ENCODE results near the gene FBRSL1. TPM values are rescaled to one million over a fixed set of nuclear protein-coding genes. Genes with fewer than 3 reads are reported as not detected.

The FBRSL1 gene
- polyA plus RNA-seq, 3 donors = 0.39 to 28.7 (median 0.74) TPM

DNA sequence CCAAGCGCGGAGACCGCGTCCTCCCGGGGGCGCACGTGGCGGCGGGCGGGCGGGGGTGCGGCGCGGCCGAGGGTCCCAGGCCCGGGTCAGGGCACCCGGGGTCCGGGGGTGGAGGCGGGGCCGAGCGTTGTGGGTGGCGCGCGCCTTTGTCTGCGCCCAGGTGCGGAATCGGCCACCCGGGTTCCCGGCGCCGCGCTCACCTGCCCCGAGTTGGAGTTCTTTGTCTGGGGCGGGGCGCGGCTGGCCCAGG is 70.3 kb downstream of the FBRSL1 start:
- Mint-ChIP-seq H3K27ac (no peak overlapping the region), H3K4me1 (peaks cover 24% of the 10 kb centered on the region), H3K27me3 (ENCODE audit: low read depth in 3 of 3) (peaks cover 24 to 40% (median 34%) of the 10 kb centered on the region in 3 donors), H3K36me3 (peaks cover 14 to 18% of the 10 kb centered on the region in 2 donors), H3K4me3 (no peak overlapping the region), H3K9me3 (peaks cover 0 to 12% (median 0%) of the 10 kb centered on the region in 7 donors)
- DNase-seq = no peak
- intact Hi-C loops (cut with micrococcal nuclease) = no loop called here
- peaks cover 7 to 30% of the 10 kb centered on the region in 2 donors for H3K27me3 ChIP-seq (ENCODE audit: control insufficient read depth in 2 of 2, insufficient read depth in 2 of 2, low read length in 2 of 2)
- H3K4me1 ChIP-seq (ENCODE audit: control insufficient read depth in 1 of 2, insufficient read depth in 2 of 2, low read length in 2 of 2) = peaks cover 22 to 26% of the 10 kb centered on the region in 2 donors
- peaks cover 0 to 5% of the 10 kb centered on the region in 2 donors for H3K9me3 ChIP-seq (replicated peaks in 1 of 2; ENCODE audit: control insufficient read depth in 1 of 2, insufficient read depth in 1 of 2, low read length in 2 of 2)
- H4K20me1 ChIP-seq (ENCODE audit: insufficient read depth, low read length) = peaks cover 82% of the 10 kb centered on the region
- no peak overlapping the region for H3K9ac ChIP-seq (ENCODE audit: insufficient read depth, low read length, poor library complexity, severe bottlenecking)
- peaks cover 3 to 4% of the 10 kb centered on the region in 2 donors for H3K36me3 ChIP-seq (replicated peaks in 1 of 2; ENCODE audit: control insufficient read depth in 1 of 2, insufficient read depth in 2 of 2, low read length in 2 of 2)
- H3K4me2 ChIP-seq (replicated peaks; ENCODE audit: extremely low read depth, low read length, poor library complexity, severe bottlenecking) = peak overlapping the region; percentile 67
- H3K27ac ChIP-seq (ENCODE audit: low read depth in 1 of 2, low read length in 2 of 2) = no peak overlapping the region
- WGBS (ENCODE audit: insufficient coverage) = 0% methylated on average over 36 of the region's 36 CpGs
- no peaks in the 10 kb centered on the region for H3K79me2 ChIP-seq (ENCODE audit: insufficient read depth, low read length)
- no peak for TF ChIP-seq CTCF (IDR thresholded peaks at IDR 0.05)
- H2AFZ ChIP-seq (ENCODE audit: insufficient read depth, low read depth, low read length, poor library complexity, severe bottlenecking) = no peak overlapping the region
- peak overlapping the region in 1 of 3 experiments; percentile 69 for H3K4me3 ChIP-seq (replicated peaks in 1 of 3; ENCODE audit: low read depth in 2 of 3, low read length in 3 of 3)

DNA sequence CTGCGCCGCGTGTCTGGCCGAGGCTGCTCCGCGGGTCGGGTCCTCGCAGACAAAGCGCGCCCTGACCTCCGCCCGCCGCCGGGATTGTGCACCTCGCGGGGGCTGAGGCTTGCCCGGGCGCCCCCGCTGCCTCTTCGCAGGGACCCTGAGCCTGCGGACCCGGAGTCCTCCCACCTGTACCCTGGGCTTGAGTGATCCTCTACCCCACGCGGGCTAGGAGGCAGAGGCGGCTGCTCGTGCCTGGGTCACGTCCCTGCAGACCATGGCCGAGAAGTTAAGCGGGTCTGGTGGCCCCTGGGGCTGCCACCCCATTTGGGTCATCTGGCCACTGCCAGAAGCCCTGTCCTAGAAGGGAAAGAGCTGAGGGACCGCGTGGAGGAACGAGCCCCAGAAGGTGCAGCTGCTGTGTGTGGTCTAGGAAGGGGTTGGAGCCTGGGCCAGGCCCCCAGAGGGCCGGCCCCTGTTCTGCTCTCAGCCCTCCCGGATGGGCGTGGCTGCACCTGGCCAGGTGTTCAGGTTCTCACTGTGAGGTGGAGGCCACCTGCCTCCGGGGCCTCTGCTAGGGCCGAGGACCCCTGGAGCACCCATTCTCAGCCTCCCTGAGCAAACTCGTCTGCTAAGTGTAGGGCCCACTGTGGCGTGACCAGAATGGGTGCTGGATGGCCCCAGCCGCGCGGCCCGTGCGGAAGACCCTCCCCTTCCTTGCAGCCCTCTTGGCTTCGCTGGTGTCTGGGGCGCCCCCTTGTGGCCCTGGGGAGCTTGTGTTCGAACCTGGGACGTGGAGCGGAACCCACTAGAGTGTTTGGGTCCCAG is 70.9 kb downstream of the FBRSL1 start:
- DNase-seq = peak; percentile 16 to 46 (median 28)
- Mint-ChIP-seq H3K27me3 (ENCODE audit: low read depth in 3 of 3) (peaks cover 24 to 40% (median 34%) of the 10 kb centered on the region in 3 donors), H3K9me3 (peaks cover 0 to 12% (median 0%) of the 10 kb centered on the region in 7 donors), H3K4me3 (peak overlapping the region; percentile 58 to 62), H3K4me1 (peaks cover 24% of the 10 kb centered on the region), H3K27ac (no peak overlapping the region), H3K36me3 (peaks cover 17 to 23% of the 10 kb centered on the region in 2 donors)
- peaks cover 0 to 5% of the 10 kb centered on the region in 2 donors for H3K9me3 ChIP-seq (replicated peaks in 1 of 2; ENCODE audit: control insufficient read depth in 1 of 2, insufficient read depth in 1 of 2, low read length in 2 of 2)
- H3K27ac ChIP-seq (ENCODE audit: low read depth in 1 of 2, low read length in 2 of 2) = no peak overlapping the region
- under 1% methylated on average over 46 of the region's 49 CpGs for WGBS (ENCODE audit: insufficient coverage)
- no peaks in the 10 kb centered on the region for H3K79me2 ChIP-seq (ENCODE audit: insufficient read depth, low read length)
- peaks cover 5 to 9% of the 10 kb centered on the region in 2 donors for H3K36me3 ChIP-seq (replicated peaks in 1 of 2; ENCODE audit: control insufficient read depth in 1 of 2, insufficient read depth in 2 of 2, low read length in 2 of 2)
- peak; percentile 86 for TF ChIP-seq CTCF (IDR thresholded peaks at IDR 0.05)
- intact Hi-C loops (cut with micrococcal nuclease) = no loop called here
- peaks cover 7 to 30% of the 10 kb centered on the region in 2 donors for H3K27me3 ChIP-seq (ENCODE audit: control insufficient read depth in 2 of 2, insufficient read depth in 2 of 2, low read length in 2 of 2)
- H2AFZ ChIP-seq (ENCODE audit: insufficient read depth, low read depth, low read length, poor library complexity, severe bottlenecking) = no peak overlapping the region
- peaks cover 22 to 26% of the 10 kb centered on the region in 2 donors for H3K4me1 ChIP-seq (ENCODE audit: control insufficient read depth in 1 of 2, insufficient read depth in 2 of 2, low read length in 2 of 2)
- H3K9ac ChIP-seq (ENCODE audit: insufficient read depth, low read length, poor library complexity, severe bottlenecking) = no peak overlapping the region
- peak overlapping the region; percentile 67 for H3K4me2 ChIP-seq (replicated peaks; ENCODE audit: extremely low read depth, low read length, poor library complexity, severe bottlenecking)
- peak overlapping the region in 1 of 3 experiments; percentile 69 for H3K4me3 ChIP-seq (replicated peaks in 1 of 3; ENCODE audit: low read depth in 2 of 3, low read length in 3 of 3)
- peaks cover 78% of the 10 kb centered on the region for H4K20me1 ChIP-seq (ENCODE audit: insufficient read depth, low read length)

Other genes with a start within 250 kb of the FBRSL1 start
- not detected for gene GALNT9, start 160.6 kb upstream of the FBRSL1 start, polyA plus RNA-seq
- not detected for gene LRCOL1, start 120.4 kb downstream of the FBRSL1 start, polyA plus RNA-seq
- not detected for gene P2RX2, start 128.6 kb downstream of the FBRSL1 start, polyA plus RNA-seq
- gene POLE, start 197.2 kb downstream of the FBRSL1 start, polyA plus RNA-seq = 10 to 100 TPM in 1 of 3 donors, 1 to 10 TPM in 1, under 1 TPM in 1; 1.00 to 24.2 (median 2.2) TPM
- 1 to 10 TPM; 2.9 to 9.2 (median 8.7) TPM for gene PXMP2, start 197.4 kb downstream of the FBRSL1 start, polyA plus RNA-seq
- gene PGAM5, start 220.7 kb downstream of the FBRSL1 start, polyA plus RNA-seq = 10 to 100 TPM in 1 of 3 donors, 1 to 10 TPM in 2; 7.0 to 10.3 (median 9.6) TPM